Mesenchymal stem cell (in vitro differentiated cells and primary cell): ENCODE results near the gene SSB.
A peak's percentile ranks its signal among the peaks of the same experiment; 100 is the strongest.
"Not testable (repeated sequence)": the region's sequence is repeated elsewhere in the genome, so short reads cannot be mapped to it uniquely, and the experiment has no call there.

Experiments
- DNase-seq: peaks from one replicate; pipeline ENCODE4 v3.0.0-alpha.2; 2013
- H2AFZ ChIP-seq: one replicate; pipeline ENCODE4 v1.6.1; 2013; ENCODE audit warnings: low read depth, mild to moderate bottlenecking, control low read depth, inconsistent platforms, low read length, moderate library complexity
- H2AK5ac ChIP-seq: 2 replicates; pipeline ENCODE4 v1.6.1; 2013; ENCODE audit warnings: low read length, moderate library complexity, mild to moderate bottlenecking, inconsistent platforms; ENCODE audit not compliant: severe bottlenecking
- H2BK120ac ChIP-seq: one replicate; pipeline ENCODE4 v1.6.1; 2013; ENCODE audit warnings: low read depth, mild to moderate bottlenecking, inconsistent platforms, low read length, moderate library complexity
- H2BK12ac ChIP-seq, 2 experiments: one replicate each; pipeline ENCODE4 v1.6.1; 2013; ENCODE audit warnings: inconsistent platforms in 2 of 2, low read length in 2 of 2, mild to moderate bottlenecking in 2 of 2, moderate library complexity in 2 of 2, control low read depth in 1 of 2
- H2BK15ac ChIP-seq: one replicate; pipeline ENCODE4 v1.6.1; 2013; ENCODE audit warnings: mild to moderate bottlenecking, low read depth, inconsistent platforms; ENCODE audit not compliant: poor library complexity, severe bottlenecking
- H2BK5ac ChIP-seq: 2 replicates; pipeline ENCODE4 v1.6.1; 2013; ENCODE audit warnings: low read depth, mild to moderate bottlenecking, low read length, control low read depth, inconsistent platforms; ENCODE audit not compliant: poor library complexity, severe bottlenecking
- H3K14ac ChIP-seq, 2 experiments: one replicate each; pipeline ENCODE4 v1.6.1; 2013; ENCODE audit warnings: inconsistent platforms in 2 of 2, low read length in 2 of 2, control low read depth in 1 of 2, mild to moderate bottlenecking in 1 of 2, moderate library complexity in 1 of 2
- H3K18ac ChIP-seq, 2 experiments: one replicate each; pipeline ENCODE4 v1.6.1; 2013; ENCODE audit warnings: inconsistent platforms in 2 of 2, low read length in 2 of 2, control low read depth in 1 of 2, low read depth in 1 of 2, mild to moderate bottlenecking in 1 of 2
- H3K23ac ChIP-seq, 2 experiments: one replicate each; pipeline ENCODE4 v1.6.1; 2013; ENCODE audit warnings: inconsistent platforms in 2 of 2, low read length in 2 of 2, mild to moderate bottlenecking in 2 of 2, moderate library complexity in 2 of 2, control low read depth in 1 of 2
- H3K27ac ChIP-seq: 2 replicates; pipeline ENCODE4 v1.5.1; 2013; ENCODE audit warnings: mild to moderate bottlenecking, moderate library complexity, low read length, control low read depth, inconsistent platforms; ENCODE audit not compliant: poor library complexity, severe bottlenecking
- H3K27me3 ChIP-seq, 2 experiments: 2 replicates each; pipeline versions ENCODE4 v1.6.1 to v1.7.0; 2013; ENCODE audit warnings: low read length in 2 of 2, mild to moderate bottlenecking in 2 of 2, moderate library complexity in 2 of 2, control low read depth in 1 of 2, inconsistent platforms in 1 of 2; ENCODE audit not compliant: control insufficient read depth in 1 of 2, insufficient read depth in 1 of 2
- H3K36me3 ChIP-seq, 2 experiments: 2 replicates each; pipeline versions ENCODE4 v1.6.1 to v1.7.0; 2013; ENCODE audit warnings: low read length in 2 of 2, control low read depth in 1 of 2, inconsistent platforms in 1 of 2, low read depth in 1 of 2, mild to moderate bottlenecking in 1 of 2; ENCODE audit not compliant: insufficient read depth in 2 of 2, control insufficient read depth in 1 of 2
- H3K4ac ChIP-seq, 2 experiments: one replicate each; pipeline ENCODE4 v1.6.1; 2013; ENCODE audit warnings: inconsistent platforms in 2 of 2, low read length in 2 of 2, mild to moderate bottlenecking in 2 of 2, moderate library complexity in 2 of 2, control low read depth in 1 of 2, low read depth in 1 of 2
- H3K4me1 ChIP-seq: 2 replicates; pipeline ENCODE4 v1.6.1; 2013; ENCODE audit warnings: low read depth, low read length, control low read depth; ENCODE audit not compliant: control insufficient read depth, insufficient read depth
- H3K4me2 ChIP-seq: 2 replicates; pipeline ENCODE4 v1.6.1; 2013; ENCODE audit warnings: low read length, mild to moderate bottlenecking, inconsistent platforms; ENCODE audit not compliant: poor library complexity, severe bottlenecking
- H3K4me3 ChIP-seq, 2 experiments: 2 replicates each; pipeline versions ENCODE4 v1.5.1 to v1.7.0; 2013; ENCODE audit warnings: low read length in 2 of 2, mild to moderate bottlenecking in 2 of 2, control low read depth in 1 of 2, low read depth in 1 of 2; ENCODE audit not compliant: insufficient read depth in 1 of 2
- H3K79me1 ChIP-seq: replicated peaks from 2 replicates; pipeline ENCODE4 v1.6.1; 2013; ENCODE audit warnings: mild to moderate bottlenecking, control low read depth, low read length, inconsistent platforms; ENCODE audit not compliant: poor library complexity, severe bottlenecking
- H3K9ac ChIP-seq: 2 replicates; pipeline ENCODE4 v1.7.0; 2013; ENCODE audit warnings: mild to moderate bottlenecking, low read length, moderate library complexity
- H3K9me3 ChIP-seq: 2 replicates; pipeline ENCODE4 v1.7.0; 2013; ENCODE audit warnings: mild to moderate bottlenecking, low read length; ENCODE audit not compliant: control insufficient read depth
- H4K8ac ChIP-seq: one replicate; pipeline ENCODE4 v1.6.1; 2013; ENCODE audit warnings: inconsistent platforms, mild to moderate bottlenecking, low read length, moderate library complexity
- H4K91ac ChIP-seq: one replicate; pipeline ENCODE4 v1.6.1; 2013; ENCODE audit warnings: mild to moderate bottlenecking, low read length, inconsistent platforms
- WGBS: methylation state at CpG from one replicate; pipeline ENCODE4 v1.1.7; 2013; ENCODE audit warnings: mixed read lengths; 5-methylcytosine and 5-hydroxymethylcytosine counted together

The SSB gene

GRCh38 chr2:169838743-169839489, 40.2 kb downstream of the SSB start:
- H3K4me3 ChIP-seq: no peak overlapping the region
- H2BK12ac ChIP-seq: no peak overlapping the region
- WGBS: 80% methylated on average over 1 of the region's 2 CpGs
- H3K4ac ChIP-seq: no peak overlapping the region
- no peak overlapping the region for H2BK120ac ChIP-seq
- H3K18ac ChIP-seq: no peak overlapping the region
- H2AK5ac ChIP-seq: no peak overlapping the region
- peaks cover 23% of the 10 kb centered on the region for H3K79me1 ChIP-seq
- H3K9ac ChIP-seq: no peak overlapping the region
- no peaks in the 10 kb centered on the region for H3K9me3 ChIP-seq
- H3K14ac ChIP-seq: no peak overlapping the region
- H3K23ac ChIP-seq: no peak overlapping the region
- H4K91ac ChIP-seq: no peak overlapping the region
- H3K27me3 ChIP-seq: no peaks in the 10 kb centered on the region
- no peak overlapping the region for H3K4me2 ChIP-seq
- no peak overlapping the region for H2BK5ac ChIP-seq
- no peak overlapping the region for H4K8ac ChIP-seq
- H2BK15ac ChIP-seq: no peak overlapping the region
- DNase-seq: no peak
- peaks cover 3 to 7% of the 10 kb centered on the region in 2 experiments for H3K36me3 ChIP-seq
- no peak overlapping the region for H3K27ac ChIP-seq
- H2AFZ ChIP-seq: no peak overlapping the region
- peaks cover 8% of the 10 kb centered on the region for H3K4me1 ChIP-seq

- Histone ChIP-seq H3K9ac (no peak overlapping the region), H2BK120ac (no peak overlapping the region), H2BK5ac (no peak overlapping the region), H2BK15ac (peak overlapping the region; percentile 37), H3K27ac (no peak overlapping the region), H4K91ac (no peak overlapping the region), H2AFZ (no peak overlapping the region), H3K18ac (no peak overlapping the region), H3K4me3 (no peak overlapping the region), H3K27me3 (no peaks in the 10 kb centered on the region), H3K36me3 (peaks cover 3 to 7% of the 10 kb centered on the region in 2 experiments), H2BK12ac (peak overlapping the region in 1 of 2 experiments; percentile 42), H3K9me3 (no peaks in the 10 kb centered on the region), H3K14ac (peak overlapping the region in 1 of 2 experiments; percentile 61), H3K23ac (peak overlapping the region in 1 of 2 experiments; percentile 11), H4K8ac (peak overlapping the region; percentile 62), H3K4ac (peak overlapping the region in 1 of 2 experiments; percentile 16), H2AK5ac (no peak overlapping the region), H3K79me1 (peaks cover 28% of the 10 kb centered on the region), H3K4me2 (no peak overlapping the region), H3K4me1 (peaks cover 8% of the 10 kb centered on the region)
- 78% methylated on average over 9 of the region's 10 CpGs for WGBS
- DNase-seq: peak; percentile 30
Observed at GRCh38 chr2:169839954-169840746, 41.5 kb downstream of the SSB start.

DNA sequence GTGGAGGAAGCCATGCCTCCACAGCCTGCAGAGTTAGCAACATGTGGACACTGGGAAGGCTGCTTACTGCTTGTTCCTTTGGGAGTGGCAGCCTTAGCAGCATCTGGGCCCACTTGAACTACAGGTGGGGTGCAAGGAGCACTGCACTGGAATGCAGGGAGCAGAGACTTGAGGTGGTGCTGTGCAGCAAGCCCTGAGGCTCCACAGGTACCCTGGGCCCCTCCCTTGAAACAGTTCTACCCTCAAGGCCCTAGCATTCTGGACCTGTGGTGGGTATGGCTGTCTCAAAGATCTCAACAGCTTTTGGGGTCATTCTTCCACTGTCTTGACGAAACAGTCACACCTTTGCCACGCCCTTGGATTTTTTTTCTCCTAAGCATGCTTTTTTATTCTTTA, 42.1 kb downstream of the SSB start:
- H3K79me1 ChIP-seq: peaks cover 28% of the 10 kb centered on the region

DNA sequence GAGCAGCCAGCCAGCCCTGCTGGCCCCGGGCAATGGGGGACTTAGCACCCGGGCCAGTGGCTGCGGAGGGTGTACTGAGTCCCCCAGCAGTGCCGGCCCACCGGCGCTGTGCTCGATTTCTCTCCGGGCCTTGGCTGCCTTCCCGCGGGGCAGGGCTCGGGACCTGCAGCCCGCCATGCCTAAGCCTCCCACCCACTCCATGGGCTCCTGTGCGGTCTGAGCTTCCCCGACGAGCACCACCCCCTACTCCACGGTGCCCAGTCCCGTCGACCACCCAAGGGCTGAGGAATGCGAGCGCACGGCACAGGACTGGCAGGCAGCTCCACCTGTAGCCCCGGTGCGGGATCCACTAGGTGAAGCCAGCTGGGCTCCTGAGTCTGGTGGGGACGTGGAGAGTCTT, 43.0 kb downstream of the SSB start:
- H3K9ac ChIP-seq, H2BK5ac ChIP-seq, H3K4me1 ChIP-seq, H2AK5ac ChIP-seq, H3K27ac ChIP-seq, H3K36me3 ChIP-seq, H3K4me2 ChIP-seq, H2BK120ac ChIP-seq, H3K18ac ChIP-seq, DNase-seq, H3K23ac ChIP-seq, H4K91ac ChIP-seq, H3K27me3 ChIP-seq, H4K8ac ChIP-seq, H3K9me3 ChIP-seq, H2BK15ac ChIP-seq, H3K4me3 ChIP-seq, H3K14ac ChIP-seq, H3K4ac ChIP-seq, H2BK12ac ChIP-seq, H2AFZ ChIP-seq: not testable (repeated sequence)
- 99% methylated on average over 16 of the region's 24 CpGs for WGBS
- H3K79me1 ChIP-seq: peaks cover 24% of the 10 kb centered on the region

More for the DNA sequence above, 42.1 kb downstream of the SSB start:
- Histone ChIP-seq H3K27me3 (no peaks in the 10 kb centered on the region), H3K14ac (peak overlapping the region in 1 of 2 experiments; percentile 61), H3K9me3 (no peaks in the 10 kb centered on the region), H3K4me2 (no peak overlapping the region), H2BK120ac (no peak overlapping the region), H2BK12ac (peak overlapping the region in 1 of 2 experiments; percentile 42), H3K27ac (no peak overlapping the region), H2AK5ac (no peak overlapping the region), H3K23ac (no peak overlapping the region), H2AFZ (no peak overlapping the region), H4K8ac (peak overlapping the region; percentile 35), H2BK15ac (peak overlapping the region; percentile 37), H3K36me3 (peaks cover 3 to 7% of the 10 kb centered on the region in 2 experiments), H3K18ac (no peak overlapping the region), H3K9ac (no peak overlapping the region), H3K4ac (no peak overlapping the region), H3K4me1 (peaks cover 8% of the 10 kb centered on the region), H4K91ac (no peak overlapping the region), H3K4me3 (no peak overlapping the region), H2BK5ac (no peak overlapping the region)
- no peak for DNase-seq
- WGBS: 94% methylated on average over 2 of the region's 2 CpGs
